COLO829 (cell line): Measurements from ENCODE around the gene NDST3.
"Not testable (repeated sequence)": the region's sequence is repeated elsewhere in the genome, so short reads cannot be mapped to it uniquely, and the experiment has no call there.

Source experiments
- DNase-seq: peaks from one replicate; pipeline ENCODE4 v3.0.0; 2012; ENCODE audit warnings: low spot score

NDST3 gene

DNA sequence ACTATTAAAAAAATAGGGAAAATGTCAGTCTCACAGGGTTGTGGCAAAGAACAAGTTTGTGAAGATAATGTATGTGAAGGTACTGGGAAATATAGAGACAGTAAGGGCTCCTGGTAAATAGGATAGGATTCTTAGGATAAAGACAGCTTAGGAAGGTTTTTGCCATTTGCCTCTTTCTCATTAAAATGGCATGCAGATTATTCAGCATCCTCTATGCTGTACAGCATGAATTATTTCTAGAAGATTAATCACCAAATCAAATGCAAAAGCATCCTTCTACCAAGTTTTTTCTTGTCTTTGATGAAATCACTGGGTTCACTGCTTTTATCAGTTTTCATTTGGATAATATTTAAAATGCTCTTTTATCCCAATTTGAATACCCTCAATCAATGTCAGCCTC is 142.8 kb downstream of the NDST3 start:
- DNase-seq, result no peak

- DNase-seq, result no peak
These were observed 146.5 kb downstream of the NDST3 start for GRCh38 chr4:118180776-118181175.

- DNase-seq, result no peak
These were observed 156.6 kb downstream of the NDST3 start for GRCh38 chr4:118190903-118191302.

- no peak for DNase-seq
These were observed 159.1 kb downstream of the NDST3 start for GRCh38 chr4:118193421-118193820.

- DNase-seq, result no peak
These were observed 172.3 kb downstream of the NDST3 start for GRCh38 chr4:118206627-118207026.

GRCh38 chr4:118213101-118213500 is 178.8 kb downstream of the NDST3 start:
- DNase-seq, result no peak

DNA sequence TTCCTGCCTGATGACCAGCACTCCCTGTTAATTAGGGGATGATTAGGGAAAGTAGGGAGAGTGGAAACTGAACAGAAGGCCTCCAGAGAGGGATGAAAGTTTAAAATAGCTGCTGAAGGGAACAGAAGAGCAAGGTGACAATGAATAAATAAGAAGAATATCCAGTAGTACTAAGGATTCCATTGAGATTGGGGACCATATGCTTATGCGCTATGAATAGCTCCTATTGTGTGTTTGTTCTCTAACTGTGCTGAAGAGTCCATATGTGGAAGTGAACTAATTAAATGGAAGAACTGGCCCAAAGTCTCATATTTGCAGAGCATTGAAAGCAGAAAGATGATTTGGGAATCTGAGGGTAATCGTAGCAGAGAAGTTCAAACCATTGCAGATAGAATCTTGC is 181.5 kb downstream of the NDST3 start:
- DNase-seq, result no peak

DNA sequence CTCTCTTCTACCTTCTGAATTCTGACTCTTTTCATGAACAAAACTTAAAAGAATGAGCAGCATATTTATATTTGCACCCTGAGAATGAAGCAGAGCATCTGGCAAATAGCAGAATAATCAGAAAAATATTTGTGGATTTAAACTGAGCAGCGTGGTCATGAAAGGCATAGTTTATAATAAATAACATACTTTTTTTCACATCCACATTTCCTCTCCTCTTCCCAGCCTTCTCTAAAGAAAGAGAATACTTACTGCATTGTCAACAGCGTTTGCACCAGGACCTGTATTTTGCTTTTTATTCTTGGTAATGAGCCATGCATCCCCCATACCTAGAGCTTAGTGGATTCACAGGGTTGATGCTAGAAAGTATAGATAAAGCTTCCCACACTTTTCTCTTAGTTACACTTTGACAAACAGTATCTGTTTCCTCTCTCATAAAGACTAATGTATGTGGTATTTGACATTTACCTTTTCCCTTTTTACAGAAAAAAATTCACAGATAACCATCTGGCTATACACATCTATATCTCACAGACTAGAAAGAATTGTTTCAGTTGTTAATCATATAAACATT is 187.0 kb downstream of the NDST3 start:
- DNase-seq, result no peak

DNA sequence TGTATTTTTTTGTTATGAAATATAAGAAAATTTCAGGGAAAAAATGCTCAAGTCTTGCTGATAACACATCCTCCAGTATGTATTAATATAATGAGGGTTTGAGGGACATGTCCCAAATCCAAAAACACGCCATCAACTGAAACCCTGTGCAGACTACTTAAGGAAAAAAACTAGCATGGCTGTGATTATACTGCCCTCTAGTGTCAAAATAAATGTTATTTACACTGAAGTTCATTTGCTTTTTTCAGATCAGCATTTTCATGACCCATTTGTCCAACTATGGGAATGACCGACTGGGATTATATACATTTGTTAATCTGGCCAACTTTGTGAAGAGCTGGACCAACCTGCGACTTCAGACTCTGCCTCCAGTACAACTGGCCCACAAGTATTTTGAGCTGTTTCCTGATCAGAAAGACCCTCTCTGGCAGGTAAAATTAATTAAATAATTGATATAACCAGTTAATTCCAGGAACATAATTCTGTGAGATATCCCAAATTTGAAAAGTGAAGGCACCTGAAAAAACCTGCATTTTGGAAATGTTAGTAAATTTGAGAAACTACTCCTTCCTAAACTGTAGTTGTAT is 190.1 kb downstream of the NDST3 start:
- peak; percentile 48 for DNase-seq

- no peak for DNase-seq
These were observed 191.2 kb downstream of the NDST3 start for GRCh38 chr4:118225511-118225910.

DNA sequence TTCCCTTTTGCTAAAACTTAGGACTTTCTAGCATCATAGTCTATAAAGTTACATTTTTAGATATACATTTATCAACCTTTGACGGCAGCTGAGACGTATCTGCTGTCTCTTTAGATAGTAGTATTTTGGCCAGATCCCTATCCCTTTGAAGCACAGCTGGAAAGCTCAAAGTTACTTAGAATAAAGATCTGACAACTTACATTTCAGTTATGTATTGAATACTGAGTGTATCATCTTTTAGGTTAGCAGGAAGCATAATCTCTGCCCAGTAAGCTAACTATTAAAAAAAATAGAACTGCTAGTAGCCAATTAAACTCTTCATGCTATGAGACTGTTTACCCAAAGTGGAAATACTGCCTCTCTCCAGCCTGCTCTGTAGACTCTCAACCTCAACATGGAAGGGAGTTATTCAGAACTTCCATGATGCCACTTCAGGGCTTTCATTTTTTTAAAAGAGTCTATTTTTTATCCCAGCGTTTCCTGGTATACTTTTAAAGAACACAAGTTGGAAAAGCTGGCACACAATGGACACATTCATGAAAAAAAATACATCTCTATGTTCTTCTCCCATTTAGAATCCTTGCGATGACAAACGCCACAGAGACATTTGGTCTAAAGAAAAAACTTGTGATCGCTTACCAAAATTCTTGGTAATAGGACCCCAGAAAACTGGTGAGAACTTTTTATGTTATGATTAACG is 192.2 kb downstream of the NDST3 start:
- peak; percentile 24 for DNase-seq

- DNase-seq, result no peak
These were observed 201.4 kb downstream of the NDST3 start for GRCh38 chr4:118235566-118236120.

GRCh38 chr4:118237531-118237930 is 203.2 kb downstream of the NDST3 start:
- no peak for DNase-seq

DNA sequence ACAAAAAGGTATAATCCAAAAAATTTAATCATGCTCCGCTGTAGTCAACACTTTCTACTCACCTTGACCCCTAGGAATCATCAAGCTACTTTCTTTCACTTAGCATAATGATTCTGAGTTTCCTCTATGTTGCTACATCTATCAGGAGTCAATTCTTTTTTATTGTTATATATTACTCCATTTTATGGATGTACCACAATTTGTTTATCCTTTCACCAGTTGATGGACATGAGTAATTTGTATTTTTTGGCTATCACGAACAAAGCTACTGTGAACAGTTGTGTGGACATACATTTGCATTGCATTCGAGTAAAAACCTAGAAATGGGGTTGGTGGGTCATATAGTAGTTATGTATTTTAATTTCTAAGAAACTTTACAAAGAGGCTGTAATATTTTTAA is 215.6 kb downstream of the NDST3 start:
- DNase-seq, result no peak

DNA sequence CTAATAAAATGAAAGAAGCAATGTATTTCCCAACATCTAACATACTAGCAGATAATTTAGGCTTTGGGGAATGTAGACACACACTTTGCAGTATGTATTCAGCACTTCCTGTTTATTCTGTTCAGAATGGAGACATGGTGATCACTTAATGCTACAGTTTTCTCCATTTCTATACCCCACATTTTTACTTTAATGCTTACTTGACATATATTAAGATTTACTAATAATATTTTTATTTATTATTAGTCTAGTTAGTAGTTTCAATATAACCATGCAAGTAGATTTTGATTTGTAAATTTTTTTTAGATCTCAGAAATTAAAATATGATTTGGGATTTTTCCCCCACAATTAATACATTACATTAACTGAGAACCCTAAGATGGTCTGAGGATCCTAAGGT is 220.1 kb downstream of the NDST3 start:
- DNase-seq, result no peak

GRCh38 chr4:118259111-118259510 is 224.8 kb downstream of the NDST3 start:
- DNase-seq, result no peak

DNA sequence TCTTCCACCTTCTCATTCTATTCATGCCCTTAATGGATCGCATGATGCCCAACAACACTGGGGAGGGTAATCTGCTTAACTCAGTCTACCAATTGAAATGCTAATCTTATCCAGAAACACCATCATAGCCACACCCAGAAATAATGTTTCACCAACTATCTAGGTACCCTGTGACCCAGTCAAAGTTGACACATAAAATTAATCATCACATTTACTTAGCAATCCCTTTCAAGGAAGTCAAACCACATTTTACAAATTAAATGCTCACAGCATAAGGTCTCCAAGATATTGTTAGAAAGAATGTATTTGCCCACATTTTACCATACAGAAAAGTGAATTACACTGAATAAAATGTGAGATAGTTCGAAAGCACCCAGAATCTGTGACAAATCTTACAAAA is 226.0 kb downstream of the NDST3 start:
- DNase-seq, result no peak

DNA sequence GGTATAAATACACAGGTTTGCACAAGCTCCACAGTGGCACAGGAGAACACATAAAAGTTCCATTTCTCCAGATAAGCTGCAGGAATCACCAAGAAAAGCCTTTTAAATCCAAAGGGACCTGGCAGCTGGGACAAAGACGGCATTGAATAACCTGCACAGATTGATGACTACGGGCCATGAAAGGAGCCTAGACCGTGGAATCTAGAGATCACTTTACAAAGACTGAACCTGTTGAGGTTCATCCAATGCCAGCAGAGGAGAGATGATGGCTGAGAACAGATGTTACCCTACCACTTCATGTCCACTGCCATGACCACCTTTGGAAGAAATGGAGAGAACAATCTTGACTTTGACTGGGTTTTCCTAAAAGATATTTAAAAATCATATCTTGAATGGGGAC is 229.8 kb downstream of the NDST3 start:
- no peak for DNase-seq

GRCh38 chr4:118265312-118266144 is 231.2 kb downstream of the NDST3 start:
- DNase-seq, result no peak

DNA sequence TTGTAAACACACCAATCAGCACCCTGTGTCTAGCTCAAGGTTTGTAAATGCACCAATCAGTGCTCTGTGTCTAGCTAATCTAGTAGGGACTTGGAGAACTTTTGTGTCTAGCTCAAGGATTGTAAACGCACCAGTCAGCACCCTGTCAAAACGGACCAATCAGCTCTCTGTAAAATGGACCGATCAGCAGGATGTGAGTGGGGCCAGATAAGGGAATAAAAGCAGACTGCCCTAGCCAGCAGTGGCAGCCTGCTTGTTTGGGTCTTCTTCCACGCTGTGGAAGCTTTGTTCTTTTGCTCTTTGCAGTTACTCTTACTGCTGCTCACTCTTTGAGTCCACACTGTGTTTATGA is 231.8 kb downstream of the NDST3 start:
- not testable (repeated sequence) for DNase-seq

GRCh38 chr4:118268780-118269179 is 234.5 kb downstream of the NDST3 start:
- no peak for DNase-seq

GRCh38 chr4:118270492-118270891 is 236.2 kb downstream of the NDST3 start:
- peak; percentile 63 for DNase-seq

DNA sequence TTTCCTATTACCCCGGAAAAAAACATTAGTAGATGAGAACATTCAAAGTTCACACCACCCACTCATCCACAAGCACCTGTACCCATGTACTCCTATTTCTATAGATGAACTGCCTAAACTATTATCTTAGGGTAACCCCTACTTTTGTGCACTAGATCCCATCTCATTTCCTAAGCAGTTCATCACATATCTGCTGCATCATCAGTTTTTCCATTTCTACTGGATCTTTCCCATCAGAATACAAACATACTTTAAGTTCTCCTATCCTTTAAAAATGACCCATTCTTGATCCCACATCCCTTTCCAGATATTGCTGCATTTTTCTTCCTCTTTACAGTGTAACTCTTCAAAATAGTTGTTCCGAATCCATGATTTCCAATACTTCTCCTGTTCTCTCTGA is 237.5 kb downstream of the NDST3 start:
- no peak for DNase-seq
